GM12878 (cell line): ENCODE measurements around the gene INO80. TPM values are rescaled to one million over a fixed set of nuclear protein-coding genes. Genes with fewer than 3 reads are reported as not detected.

Experiments used
- ATAC-seq: fragments of 200-7000 bp; cut with Tn5 transposase; 3 replicates; pipeline ENCODE4 v1.9.1; 2020; ENCODE audit warnings: mild to moderate bottlenecking, moderate library complexity
- BruUV-seq: library from RNA; stranded (reverse); fragments of 400-500 nt; replicated peaks from 2 replicates; lab custom pipeline; 2021; lab: Mats Ljungman, UMichigan
- CTCF ChIA-PET: fragments of 300-600 bp; sonication (Branson Sonifier 250); formaldehyde crosslinking; extraction: SDS; loops from one replicate; lab custom pipeline; 2021; ENCODE audit warnings: inconsistent platforms; lab: Yijun Ruan, JAX
- POLR2A ChIA-PET: fragments of 350-600 bp; formaldehyde crosslinking; extraction: SDS; loops from one replicate; lab custom pipeline; 2021; ENCODE audit warnings: inconsistent platforms; lab: Charles Lee
- RAD21 ChIA-PET: fragments of 300-600 bp; sonication (Branson Sonifier 250); formaldehyde crosslinking; loops from one replicate; lab custom pipeline; 2023; ENCODE audit warnings: antibody characterized with exemption; ENCODE audit not compliant: unreplicated experiment; lab: Charles Lee
- SMC1A ChIA-PET: fragments of 300-600 bp; sonication (Branson Sonifier 250); formaldehyde crosslinking; loops from one replicate; lab custom pipeline; 2023; ENCODE audit not compliant: unreplicated experiment, uncharacterized antibody; lab: Charles Lee
- DNase-seq: peaks from one replicate; pipeline ENCODE4 v3.0.0-alpha.2; 2011; ENCODE audit warnings: low read depth, low spot score
- FAIRE-seq: peaks from 3 replicates; lab custom pipeline; 2011; peaks lifted over from hg19 to GRCh38; lab: Jason Lieb, UNC
- H2AFZ ChIP-seq: 2 replicates; pipeline ENCODE4 v1.6.0; 2011; ENCODE audit warnings: low read depth, low read length, control low read depth; ENCODE audit not compliant: control insufficient read depth
- H3K27ac ChIP-seq: 2 replicates; pipeline ENCODE4 v1.5.1; 2011; ENCODE audit warnings: control low read depth; ENCODE audit not compliant: control insufficient read depth, insufficient read depth
- H3K27me3 ChIP-seq, 2 experiments: replicated peaks in 1 of 2; 2 replicates each; pipeline versions ENCODE4 v1.6.0 to v1.6.1; 2011; ENCODE audit warnings: low read length in 1 of 2; ENCODE audit not compliant: control insufficient read depth in 2 of 2, insufficient read depth in 2 of 2
- H3K36me3 ChIP-seq, 2 experiments: 2 replicates each; pipeline ENCODE4 v1.5.1; 2011; ENCODE audit warnings: low read length in 1 of 2; ENCODE audit not compliant: control insufficient read depth in 2 of 2, insufficient read depth in 2 of 2
- H3K4me1 ChIP-seq: 2 replicates; pipeline ENCODE4 v1.6.1; 2011; ENCODE audit warnings: mild to moderate bottlenecking, low read length, moderate library complexity, mixed read lengths; ENCODE audit not compliant: control insufficient read depth, insufficient read depth
- H3K4me2 ChIP-seq: 2 replicates; pipeline ENCODE4 v1.6.0; 2011; ENCODE audit warnings: control low read depth; ENCODE audit not compliant: control insufficient read depth, insufficient read depth
- H3K4me3 ChIP-seq: fragments of 200-600 bp; sonication (generic); 2 replicates; pipeline ENCODE4 v1.5.1; 2016
- H3K79me2 ChIP-seq: 2 replicates; pipeline ENCODE4 v1.6.0; 2011; ENCODE audit warnings: low read length; ENCODE audit not compliant: control insufficient read depth, insufficient read depth
- H3K9ac ChIP-seq: 2 replicates; pipeline ENCODE4 v1.8.0; 2011; ENCODE audit warnings: low read length, control low read depth, mixed read lengths; ENCODE audit not compliant: control insufficient read depth, insufficient read depth
- H3K9me3 ChIP-seq: replicated peaks from 3 replicates; pipeline ENCODE4 v1.5.1; 2011; ENCODE audit warnings: mild to moderate bottlenecking, low read length; ENCODE audit not compliant: control insufficient read depth, insufficient read depth
- H4K20me1 ChIP-seq: 2 replicates; pipeline ENCODE4 v1.6.0; 2011; ENCODE audit not compliant: control insufficient read depth, insufficient read depth
- NR2F1 ChIP-seq: fragments of 450-650 bp; conservative IDR thresholded peaks from 2 replicates; pipeline ENCODE4 v1.6.1; 2017; ENCODE audit warnings: mild to moderate bottlenecking
- WGBS: methylation state at CpG from one replicate; pipeline ENCODE4 v1.1.6; 2016; ENCODE audit warnings: low lambda C conversion rate; ENCODE audit not compliant: insufficient replicate concordance, insufficient coverage; ENCODE audit errors: missing lambda C conversion rate; 5-methylcytosine and 5-hydroxymethylcytosine counted together
- in situ Hi-C: fragments of 300-500 bp; cut with MboI; formaldehyde crosslinking; loops from 9 replicates; pipeline ENCODE4 v1.14.3; 2018; ENCODE audit warnings: mixed read lengths
- intact Hi-C: fragments of 100-400 bp; cut with micrococcal nuclease; formaldehyde crosslinking; loops from one replicate; pipeline ENCODE4 v1.14.2; 2022; ENCODE audit not compliant: unreplicated experiment
- polyA plus RNA-seq, 11 experiments: library from polyadenylated mRNA; depleted of rRNA in 4 of 11; unstranded in 6 of 11; stranded (reverse) in 5 of 11; fragments of >200 nt; fragmentation: Nextera tagmentation in 4 of 11; fragmentation: Illumina TruSeq in 1 of 11; extraction: Ambion mirVana in 4 of 11; extraction: Trizol in 1 of 11; gene quantifications; 1 replicate in 1 of 11; 2 replicates in 10 of 11; pipeline versions ENCODE4 v1.2.1 to v1.2.3, GENCODE V29; 2011 to 2016; ENCODE audit warnings: inconsistent platforms in 2 of 11, missing spikeins in 2 of 11, low read depth in 1 of 11
- total RNA-seq, 4 experiments: library from RNA; depleted of rRNA in 3 of 4; stranded (reverse); fragments of >200 nt in 3 of 4; fragmentation: Illumina TruSeq in 1 of 4; extraction: Trizol in 1 of 4; gene quantifications; 2 replicates each; pipeline versions ENCODE4 v1.2.1 to v1.2.3, GENCODE V29; 2013 to 2021
- TF ChIP-seq, protein P1 (sequence below): fragments of 450-650 bp; conservative IDR thresholded peaks from 2 replicates; pipeline ENCODE4 v1.6.1; 2017; ENCODE audit warnings: mild to moderate bottlenecking, moderate library complexity

The INO80 gene
- total and polyA plus RNA-seq, 10 of the 15 experiments (the other 5 are each of a cell fraction or from before 2014, with no cell fraction given) = 4.5 to 25.0 (median 14.2) TPM

DNA sequence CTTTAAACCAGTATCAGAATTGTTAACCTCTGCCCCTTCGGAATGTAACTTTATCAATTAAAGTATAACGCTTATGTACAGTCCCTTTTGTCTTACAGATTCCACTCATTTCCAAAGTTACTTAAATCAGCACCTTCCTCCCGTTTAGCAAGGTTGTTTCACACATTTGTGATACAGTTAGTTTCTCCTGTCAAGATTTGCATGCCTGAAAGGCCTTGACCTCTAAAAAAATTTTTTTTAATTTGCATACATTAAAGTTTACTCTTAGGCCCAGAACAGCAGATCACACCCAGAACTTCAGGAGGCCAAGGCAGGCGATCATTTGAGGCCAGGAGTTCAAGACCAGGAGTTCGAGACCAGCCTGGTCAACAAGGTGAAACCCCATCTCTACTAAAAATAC lies 9.1 kb downstream of the INO80 start:
- peaks cover 0 to 3% of the 10 kb centered on the region in 2 experiments; a peak in 2 of 4 replicates for H3K36me3 ChIP-seq
- no peaks in the 10 kb centered on the region for H3K4me1 ChIP-seq
- in situ Hi-C loops (no loop called here), intact Hi-C loops (no loop called here)
- WGBS = 61% methylated on average over 5 of the region's 5 CpGs
- H3K9ac ChIP-seq = no peak overlapping the region
- FAIRE-seq (no peak), ATAC-seq (peak; percentile 65), DNase-seq (no peak)
- no peak overlapping the region for H3K27ac ChIP-seq
- peaks cover 44% of the 10 kb centered on the region for H3K79me2 ChIP-seq
- H3K4me2 ChIP-seq = no peak overlapping the region
- H2AFZ ChIP-seq = no peak overlapping the region
- POLR2A ChIA-PET = interaction anchor here (1.0 kb wide), 1 partner anchor 9 kb away, joined by 4 read pairs; the partner anchor contains the start of gene INO80
- RAD21 ChIA-PET = interaction anchor here (0.6 kb wide), 1 partner anchor 315 kb away, joined by 3 read pairs; no protein-coding TSS in a partner anchor
- H3K27me3 ChIP-seq = no peaks in the 10 kb centered on the region
- TF ChIP-seq, protein P1, sequence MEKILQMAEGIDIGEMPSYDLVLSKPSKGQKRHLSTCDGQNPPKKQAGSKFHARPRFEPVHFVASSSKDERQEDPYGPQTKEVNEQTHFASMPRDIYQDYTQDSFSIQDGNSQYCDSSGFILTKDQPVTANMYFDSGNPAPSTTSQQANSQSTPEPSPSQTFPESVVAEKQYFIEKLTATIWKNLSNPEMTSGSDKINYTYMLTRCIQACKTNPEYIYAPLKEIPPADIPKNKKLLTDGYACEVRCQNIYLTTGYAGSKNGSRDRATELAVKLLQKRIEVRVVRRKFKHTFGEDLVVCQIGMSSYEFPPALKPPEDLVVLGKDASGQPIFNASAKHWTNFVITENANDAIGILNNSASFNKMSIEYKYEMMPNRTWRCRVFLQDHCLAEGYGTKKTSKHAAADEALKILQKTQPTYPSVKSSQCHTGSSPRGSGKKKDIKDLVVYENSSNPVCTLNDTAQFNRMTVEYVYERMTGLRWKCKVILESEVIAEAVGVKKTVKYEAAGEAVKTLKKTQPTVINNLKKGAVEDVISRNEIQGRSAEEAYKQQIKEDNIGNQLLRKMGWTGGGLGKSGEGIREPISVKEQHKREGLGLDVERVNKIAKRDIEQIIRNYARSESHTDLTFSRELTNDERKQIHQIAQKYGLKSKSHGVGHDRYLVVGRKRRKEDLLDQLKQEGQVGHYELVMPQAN = no peak
- TF ChIP-seq NR2F1 = peak; percentile 85
- CTCF ChIA-PET = no interaction called here
- TSS peak; percentile 9 for BruUV-seq
- no peaks in the 10 kb centered on the region for H4K20me1 ChIP-seq
- H3K9me3 ChIP-seq = no peaks in the 10 kb centered on the region
- SMC1A ChIA-PET = interaction anchor here (0.6 kb wide), 1 partner anchor 180 kb away, joined by 4 read pairs; no protein-coding TSS in a partner anchor
- no peak overlapping the region for H3K4me3 ChIP-seq
